ENCODE data around the gene ASCL5. TPM values are rescaled to one million over a fixed set of nuclear protein-coding genes. Genes with fewer than 3 reads are reported as not detected.
A peak's percentile ranks its signal among the peaks of the same experiment; 100 is the strongest.

The ASCL5 gene
- total RNA-seq, 1 experiment from 2014 or later: 0.15 TPM

DNA sequence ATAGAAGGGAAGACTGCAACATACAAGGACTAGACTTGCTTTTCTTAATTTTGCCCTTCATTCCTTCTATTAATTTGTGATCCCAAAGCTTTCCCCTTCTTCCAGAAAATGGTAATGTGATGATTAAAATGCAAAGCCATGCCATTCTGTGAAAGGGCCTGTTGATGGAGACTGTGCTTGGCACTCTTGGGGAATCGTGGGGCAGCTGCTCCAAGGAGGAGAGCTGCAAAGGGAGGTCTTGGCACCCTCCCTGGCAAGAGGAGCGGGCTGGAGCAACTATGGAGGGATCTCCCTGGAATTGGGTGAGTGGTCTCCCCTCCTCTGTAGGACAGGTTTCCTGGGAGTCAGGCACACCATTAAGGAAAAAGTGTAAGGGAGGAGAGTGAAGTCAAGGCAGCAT, 31.4 kb downstream of the ASCL5 start:
- H3K4me1 ChIP-seq (ENCODE audit: insufficient read depth, low read length): no peaks in the 10 kb centered on the region
- Mint-ChIP-seq H3K9me3 (no peaks in the 10 kb centered on the region), H3K4me3 (no peak overlapping the region), H3K27ac (0 out of 7 replicates have a peak overlapping the region, but pooled peaks of 1 of the 3 experiments have one; percentile 6), H3K27me3 (ENCODE audit: low read depth) (peaks cover 1% of the 10 kb centered on the region), H3K4me1 (peaks cover 7 to 13% of the 10 kb centered on the region in 2 experiments; a peak in 3 of 4 replicates), H3K36me3 (ENCODE audit: insufficient read depth in 1 of 3, low read depth in 3 of 3) (no peaks in the 10 kb centered on the region)
- no peak overlapping the region for H2BK12ac ChIP-seq (ENCODE audit: insufficient read length, low read depth, low read length)
- H3K23ac ChIP-seq (ENCODE audit: insufficient read length, low read depth, low read length): no peak overlapping the region
- H2AFZ ChIP-seq (ENCODE audit: low read length): no peak overlapping the region
- no peak overlapping the region for H3K4me2 ChIP-seq (ENCODE audit: insufficient read depth, insufficient read length, low read length)
- H2BK15ac ChIP-seq (ENCODE audit: low read depth, low read length): no peak overlapping the region
- H3T11ph ChIP-seq (ENCODE audit: low read length): no peak overlapping the region
- H3K18ac ChIP-seq (ENCODE audit: insufficient read length, low read depth, low read length): no peak overlapping the region
- H2BK20ac ChIP-seq (ENCODE audit: low read depth, low read length, poor library complexity, severe bottlenecking): no peak overlapping the region
- no peaks in the 10 kb centered on the region for H3K9me3 ChIP-seq (ENCODE audit: control insufficient read depth, low read depth, low read length)
- H2BK5ac ChIP-seq (ENCODE audit: insufficient read length, low read length): no peak overlapping the region
- no peak overlapping the region for H3K4ac ChIP-seq (ENCODE audit: low read depth, low read length)
- H4K5ac ChIP-seq (ENCODE audit: insufficient read length, low read depth, low read length): no peak overlapping the region
- H3K23me2 ChIP-seq (ENCODE audit: insufficient read length, low read depth, low read length, poor library complexity, severe bottlenecking): no peaks in the 10 kb centered on the region
- H2BK120ac ChIP-seq (ENCODE audit: low read depth, low read length, poor library complexity, severe bottlenecking): no peak overlapping the region
- H4K91ac ChIP-seq (ENCODE audit: insufficient read length, low read depth, low read length): no peak overlapping the region
- 0 out of 2 replicates have a peak overlapping the region, but pooled peaks have one; percentile 24 for H3K14ac ChIP-seq (ENCODE audit: insufficient read depth, low read length)
- no peak overlapping the region for H3K27ac ChIP-seq (ENCODE audit: insufficient read length, low read depth, low read length)
- no peaks in the 10 kb centered on the region for H4K20me1 ChIP-seq (ENCODE audit: control insufficient read depth, insufficient read depth, insufficient read length)
- H4K8ac ChIP-seq (replicated peaks; ENCODE audit: insufficient read length, low read depth, low read length): no peak overlapping the region
- TF ChIP-seq, protein P1, sequence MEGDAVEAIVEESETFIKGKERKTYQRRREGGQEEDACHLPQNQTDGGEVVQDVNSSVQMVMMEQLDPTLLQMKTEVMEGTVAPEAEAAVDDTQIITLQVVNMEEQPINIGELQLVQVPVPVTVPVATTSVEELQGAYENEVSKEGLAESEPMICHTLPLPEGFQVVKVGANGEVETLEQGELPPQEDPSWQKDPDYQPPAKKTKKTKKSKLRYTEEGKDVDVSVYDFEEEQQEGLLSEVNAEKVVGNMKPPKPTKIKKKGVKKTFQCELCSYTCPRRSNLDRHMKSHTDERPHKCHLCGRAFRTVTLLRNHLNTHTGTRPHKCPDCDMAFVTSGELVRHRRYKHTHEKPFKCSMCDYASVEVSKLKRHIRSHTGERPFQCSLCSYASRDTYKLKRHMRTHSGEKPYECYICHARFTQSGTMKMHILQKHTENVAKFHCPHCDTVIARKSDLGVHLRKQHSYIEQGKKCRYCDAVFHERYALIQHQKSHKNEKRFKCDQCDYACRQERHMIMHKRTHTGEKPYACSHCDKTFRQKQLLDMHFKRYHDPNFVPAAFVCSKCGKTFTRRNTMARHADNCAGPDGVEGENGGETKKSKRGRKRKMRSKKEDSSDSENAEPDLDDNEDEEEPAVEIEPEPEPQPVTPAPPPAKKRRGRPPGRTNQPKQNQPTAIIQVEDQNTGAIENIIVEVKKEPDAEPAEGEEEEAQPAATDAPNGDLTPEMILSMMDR (conservative IDR thresholded peaks at IDR 0.05): no peak
- no peak for DNase-seq
- no peak overlapping the region for H3K9ac ChIP-seq (ENCODE audit: extremely low read depth, insufficient read length, low read length)
- H3K79me2 ChIP-seq (ENCODE audit: insufficient read depth, low read length): no peaks in the 10 kb centered on the region
- no peaks in the 10 kb centered on the region; the same call in 1 of the 2 replicates for H3K27me3 ChIP-seq (ENCODE audit: insufficient read depth, low read length)
- no peak overlapping the region for H3K56ac ChIP-seq (ENCODE audit: insufficient read length, low read depth, low read length)
- no CpG with 5 or more reads among the region's 2 CpGs for WGBS (ENCODE audit: extremely low coverage, insufficient read length, low lambda C conversion rate)
- H3K79me1 ChIP-seq (ENCODE audit: insufficient read depth, low read depth, low read length, poor library complexity, severe bottlenecking): no peaks in the 10 kb centered on the region
- H2AK5ac ChIP-seq (ENCODE audit: insufficient read length, low read length): no peak overlapping the region
